ENCODE measurements around the gene FRMD5.

The FRMD5 gene

DNA sequence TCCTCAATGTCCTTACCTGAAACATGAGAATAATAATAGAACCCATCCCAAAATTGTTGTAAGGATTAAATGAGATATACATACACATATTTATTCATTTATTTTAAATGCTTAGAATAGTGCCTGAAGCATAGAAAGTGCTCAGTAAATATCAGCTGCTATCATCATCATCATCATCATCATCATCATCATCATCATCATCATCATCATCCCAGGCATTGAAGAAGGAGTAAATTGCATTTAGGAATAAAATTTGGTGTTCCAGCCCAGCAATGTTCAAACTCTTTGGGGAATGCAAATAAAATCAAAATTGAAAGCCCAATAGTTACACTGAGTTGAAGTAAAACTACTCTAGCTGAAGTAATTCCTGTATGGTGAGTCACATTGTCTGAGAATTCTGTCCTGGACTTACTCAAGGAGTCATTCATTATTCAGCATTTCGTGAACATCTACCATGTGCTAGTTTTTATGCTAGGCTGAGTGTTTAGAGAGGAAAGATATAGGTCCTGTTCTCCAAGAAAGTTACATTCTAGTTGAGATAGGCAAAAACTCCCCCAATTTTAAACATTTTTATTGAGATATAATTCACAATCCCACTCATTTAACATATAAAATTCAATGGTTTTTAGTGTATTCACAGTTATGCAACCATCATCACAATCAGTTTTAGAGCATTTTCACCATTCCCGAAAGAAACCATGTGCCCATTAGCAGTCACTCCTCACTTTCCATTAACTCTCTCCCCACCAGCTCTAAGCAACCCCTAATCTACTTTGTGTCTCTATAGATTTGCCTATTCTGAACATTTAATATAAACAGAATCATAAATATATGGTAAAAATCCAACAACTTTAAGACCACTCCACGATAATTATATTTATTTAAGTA is 107.2 kb downstream of the FRMD5 start:
- no peak overlapping the region for H3K4me3 ChIP-seq (ENCODE audit: low read depth, low read length)
- TF ChIP-seq, protein P1, sequence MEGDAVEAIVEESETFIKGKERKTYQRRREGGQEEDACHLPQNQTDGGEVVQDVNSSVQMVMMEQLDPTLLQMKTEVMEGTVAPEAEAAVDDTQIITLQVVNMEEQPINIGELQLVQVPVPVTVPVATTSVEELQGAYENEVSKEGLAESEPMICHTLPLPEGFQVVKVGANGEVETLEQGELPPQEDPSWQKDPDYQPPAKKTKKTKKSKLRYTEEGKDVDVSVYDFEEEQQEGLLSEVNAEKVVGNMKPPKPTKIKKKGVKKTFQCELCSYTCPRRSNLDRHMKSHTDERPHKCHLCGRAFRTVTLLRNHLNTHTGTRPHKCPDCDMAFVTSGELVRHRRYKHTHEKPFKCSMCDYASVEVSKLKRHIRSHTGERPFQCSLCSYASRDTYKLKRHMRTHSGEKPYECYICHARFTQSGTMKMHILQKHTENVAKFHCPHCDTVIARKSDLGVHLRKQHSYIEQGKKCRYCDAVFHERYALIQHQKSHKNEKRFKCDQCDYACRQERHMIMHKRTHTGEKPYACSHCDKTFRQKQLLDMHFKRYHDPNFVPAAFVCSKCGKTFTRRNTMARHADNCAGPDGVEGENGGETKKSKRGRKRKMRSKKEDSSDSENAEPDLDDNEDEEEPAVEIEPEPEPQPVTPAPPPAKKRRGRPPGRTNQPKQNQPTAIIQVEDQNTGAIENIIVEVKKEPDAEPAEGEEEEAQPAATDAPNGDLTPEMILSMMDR (IDR thresholded peaks at IDR 0.05; ENCODE audit: borderline replicate concordance, insufficient read depth, low read depth, low read length) = no peak

DNA sequence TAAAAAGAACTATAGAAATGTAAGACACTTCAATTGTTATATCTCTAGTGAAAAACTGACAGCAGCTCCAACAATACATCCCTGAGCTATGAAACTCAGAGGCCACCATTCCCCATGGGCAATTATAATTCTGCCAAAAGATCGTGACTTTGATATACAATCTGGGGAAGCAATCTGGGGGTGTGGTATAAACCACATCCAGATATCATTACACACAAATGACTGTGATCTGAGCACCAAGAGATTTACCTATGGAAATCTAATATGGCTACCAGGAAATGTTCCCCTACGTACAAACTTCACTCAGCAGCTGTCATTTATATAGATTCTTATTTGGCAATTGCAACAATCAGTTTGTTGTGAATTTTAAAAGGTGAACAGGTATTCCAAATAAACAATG is 110.3 kb downstream of the FRMD5 start:
- TF ChIP-seq, protein P1 (IDR thresholded peaks at IDR 0.05; ENCODE audit: borderline replicate concordance, insufficient read depth, low read depth, low read length) = no peak
- H3K4me3 ChIP-seq (ENCODE audit: low read depth, low read length) = no peak overlapping the region

DNA sequence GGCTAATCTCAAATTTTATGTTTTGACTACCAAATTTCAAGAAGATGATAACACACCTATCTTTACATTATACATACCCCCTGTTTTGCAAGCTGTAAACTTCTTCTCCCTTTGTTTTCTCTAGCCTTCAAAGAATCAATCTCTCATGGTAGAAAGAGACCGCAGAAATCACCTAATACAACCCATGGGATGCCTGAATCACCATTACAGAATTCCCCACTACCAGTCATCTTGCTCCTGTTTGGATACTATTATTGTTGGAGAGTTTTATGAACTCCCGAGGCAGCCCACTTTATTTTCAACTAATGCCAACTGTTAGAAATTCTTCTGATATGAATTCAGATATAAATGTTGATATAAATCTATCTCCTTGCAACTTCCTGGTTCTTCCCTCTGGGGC is 110.9 kb downstream of the FRMD5 start:
- TF ChIP-seq, protein P1 (IDR thresholded peaks at IDR 0.05; ENCODE audit: borderline replicate concordance, insufficient read depth, low read depth, low read length) = no peak
- H3K4me3 ChIP-seq (ENCODE audit: low read depth, low read length) = no peak overlapping the region

DNA sequence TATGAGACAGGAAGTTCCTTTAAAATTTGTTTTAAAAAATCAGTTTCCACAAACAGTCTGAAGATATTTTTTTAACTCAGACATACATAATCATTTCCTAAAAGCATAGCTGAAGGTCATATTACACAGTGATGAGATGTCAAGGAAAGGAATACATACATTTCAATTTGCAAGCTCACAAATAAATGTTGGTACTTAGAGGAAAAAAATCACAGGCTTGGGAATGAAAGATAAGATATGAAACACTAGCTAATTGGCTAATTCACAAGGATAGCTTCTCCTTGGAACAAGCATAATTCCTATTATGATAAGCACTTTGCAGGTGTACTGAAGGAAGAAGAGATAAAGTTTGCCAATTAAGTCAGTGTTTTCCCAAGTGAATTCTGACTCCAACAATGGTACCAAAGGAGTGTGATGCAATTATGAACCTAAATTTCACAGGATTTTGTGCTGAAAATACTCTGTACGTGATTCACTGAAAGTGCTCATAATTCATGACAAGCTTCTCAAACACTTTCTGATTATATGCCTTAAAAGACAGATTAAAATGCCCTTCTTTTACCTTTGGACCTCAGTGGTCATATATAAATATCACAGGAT is 112.4 kb downstream of the FRMD5 start:
- TF ChIP-seq, protein P1 (IDR thresholded peaks at IDR 0.05; ENCODE audit: borderline replicate concordance, insufficient read depth, low read depth, low read length) = no peak
- no peak overlapping the region for H3K4me3 ChIP-seq (ENCODE audit: low read depth, low read length)

DNA sequence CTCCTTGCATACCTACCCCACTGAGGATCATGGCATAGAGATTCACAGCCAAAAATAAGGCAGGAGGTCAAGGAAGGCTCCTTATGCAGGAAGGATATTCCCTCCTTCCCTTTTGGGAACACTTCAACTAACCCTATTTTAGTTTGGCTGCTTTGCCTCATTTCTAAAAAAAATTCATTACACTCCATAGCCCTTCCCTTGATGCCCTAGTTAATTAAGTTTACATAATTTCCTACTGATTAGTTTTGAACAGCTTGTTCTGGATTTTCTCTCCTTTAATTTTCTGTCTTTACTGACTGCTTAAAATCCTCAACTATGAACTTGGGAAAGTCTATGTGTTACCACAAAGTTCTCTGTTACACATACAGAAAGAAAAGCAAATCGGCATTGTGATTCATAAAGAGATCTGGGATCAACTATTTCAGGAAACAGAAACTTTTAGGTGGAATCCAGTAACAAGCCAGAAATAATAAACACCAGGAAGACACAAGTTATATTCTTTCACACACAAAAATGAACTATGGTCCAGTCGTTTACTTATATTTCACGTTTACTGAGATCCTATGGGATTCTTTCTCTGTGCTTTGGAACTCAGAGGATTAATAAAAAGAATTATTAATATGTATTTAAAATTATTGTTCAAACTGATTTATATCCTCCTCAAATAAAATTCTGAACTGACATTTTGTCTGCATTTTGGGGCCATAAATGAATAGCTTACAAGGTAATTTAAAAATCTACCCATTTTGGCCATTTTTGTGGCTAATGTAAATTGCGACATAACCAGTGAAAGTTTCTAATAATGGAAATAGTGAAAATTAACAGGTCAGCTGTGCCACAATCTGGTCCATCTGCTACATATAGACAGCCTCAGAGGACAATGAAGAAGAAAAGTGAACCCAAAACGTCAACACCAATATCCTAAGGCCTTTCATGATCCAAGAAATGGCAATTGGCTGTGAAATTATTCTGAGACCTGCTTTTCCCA is 113.8 kb downstream of the FRMD5 start:
- H3K4me3 ChIP-seq (ENCODE audit: low read depth, low read length) = no peak overlapping the region
- TF ChIP-seq, protein P1 (IDR thresholded peaks at IDR 0.05; ENCODE audit: borderline replicate concordance, insufficient read depth, low read depth, low read length) = no peak

DNA sequence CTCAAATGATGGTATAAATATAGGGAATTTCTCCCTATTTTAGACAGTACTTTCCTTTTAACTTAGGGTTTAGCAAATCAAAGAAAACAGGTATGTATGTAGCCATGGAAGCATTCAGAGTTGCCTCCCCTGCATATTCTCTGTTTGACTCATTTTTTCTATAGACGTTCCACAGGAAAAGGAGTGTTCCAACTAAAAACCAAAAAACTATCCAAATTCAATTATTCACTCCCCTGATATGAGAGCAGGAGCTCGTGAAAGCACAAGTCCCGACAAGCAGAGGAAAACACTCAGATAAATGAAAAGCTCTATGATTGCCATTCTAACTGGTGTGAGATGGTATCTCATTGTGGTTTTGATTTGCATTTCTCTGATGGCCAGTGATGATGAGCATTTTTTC is 119.5 kb downstream of the FRMD5 start:
- no peak overlapping the region for H3K4me3 ChIP-seq (ENCODE audit: low read depth, low read length)
- TF ChIP-seq, protein P1 (IDR thresholded peaks at IDR 0.05; ENCODE audit: borderline replicate concordance, insufficient read depth, low read depth, low read length) = no peak
